DOHH2 (cell line): Measurements from ENCODE around the gene LRTM2.

Experiments used
- H3F3A ChIP-seq: fragments of 200-600 bp; sonication (generic), shearing (Covaris generic); 2 replicates; pipeline ENCODE4 v1.6.0; 2016; ENCODE audit warnings: antibody characterized with exemption, mild to moderate bottlenecking; ENCODE audit not compliant: control insufficient read depth, insufficient read depth
- H3K27ac ChIP-seq: fragments of 200-600 bp; sonication (generic); 2 replicates; pipeline ENCODE4 v1.5.1; 2014; ENCODE audit warnings: low read depth, mild to moderate bottlenecking, low read length, moderate library complexity
- H3K27me3 ChIP-seq: fragments of 200-600 bp; sonication (generic); 2 replicates; pipeline ENCODE4 v1.6.1; 2014; ENCODE audit warnings: mild to moderate bottlenecking, low read length, mixed read lengths; ENCODE audit not compliant: control insufficient read depth
- H3K36me3 ChIP-seq: fragments of 200-600 bp; sonication (generic); 2 replicates; pipeline ENCODE4 v1.6.1; 2014; ENCODE audit warnings: mild to moderate bottlenecking, low read length, moderate library complexity, mixed read lengths; ENCODE audit not compliant: control insufficient read depth
- H3K4me1 ChIP-seq: fragments of 200-600 bp; sonication (generic); 2 replicates; pipeline ENCODE4 v1.6.1; 2014; ENCODE audit warnings: mild to moderate bottlenecking, low read length, mixed read lengths; ENCODE audit not compliant: control insufficient read depth
- H3K4me2 ChIP-seq: fragments of 200-600 bp; sonication (generic); 2 replicates; pipeline ENCODE4 v1.6.0; 2014; ENCODE audit warnings: mild to moderate bottlenecking, low read length, moderate library complexity
- H3K4me3 ChIP-seq: fragments of 200-600 bp; sonication (generic); 2 replicates; pipeline ENCODE4 v1.5.1; 2014; ENCODE audit warnings: mild to moderate bottlenecking, low read length, mixed read lengths
- H3K79me2 ChIP-seq: fragments of 200-600 bp; sonication (generic); 2 replicates; pipeline ENCODE4 v1.6.1; 2014; ENCODE audit warnings: mild to moderate bottlenecking, low read length, mixed read lengths; ENCODE audit not compliant: control insufficient read depth
- H3K9me2 ChIP-seq: fragments of 200-600 bp; sonication (generic); replicated peaks from 2 replicates; pipeline ENCODE4 v1.6.1; 2014; ENCODE audit warnings: mild to moderate bottlenecking, low read length, mixed read lengths; ENCODE audit not compliant: control insufficient read depth
- H3K9me3 ChIP-seq: fragments of 200-600 bp; sonication (generic); 2 replicates; pipeline ENCODE4 v1.6.1; 2014; ENCODE audit warnings: antibody characterized with exemption, low read length, mixed read lengths; ENCODE audit not compliant: control insufficient read depth, insufficient read depth
- H4K20me1 ChIP-seq: fragments of 200-600 bp; sonication (generic); 2 replicates; pipeline ENCODE4 v1.6.0; 2014; ENCODE audit warnings: low read depth, mild to moderate bottlenecking, antibody characterized with exemption, low read length, moderate library complexity; ENCODE audit not compliant: control insufficient read depth, insufficient read depth
- CTCF ChIP-seq: fragments of 200-600 bp; sonication (generic); IDR thresholded peaks from one replicate; pipeline ENCODE4 v1.5.1; 2014; ENCODE audit warnings: antibody characterized with exemption, mild to moderate bottlenecking, low read depth, low read length; ENCODE audit not compliant: poor library complexity, severe bottlenecking
- EZH2phosphoT487 ChIP-seq: fragments of 200-600 bp; sonication (generic); IDR thresholded peaks from 2 replicates; pipeline ENCODE4 v1.6.1; 2017; ENCODE audit warnings: borderline replicate concordance, mild to moderate bottlenecking, antibody characterized with exemption, low read length, moderate library complexity, mixed read lengths

Gene LRTM2

DNA sequence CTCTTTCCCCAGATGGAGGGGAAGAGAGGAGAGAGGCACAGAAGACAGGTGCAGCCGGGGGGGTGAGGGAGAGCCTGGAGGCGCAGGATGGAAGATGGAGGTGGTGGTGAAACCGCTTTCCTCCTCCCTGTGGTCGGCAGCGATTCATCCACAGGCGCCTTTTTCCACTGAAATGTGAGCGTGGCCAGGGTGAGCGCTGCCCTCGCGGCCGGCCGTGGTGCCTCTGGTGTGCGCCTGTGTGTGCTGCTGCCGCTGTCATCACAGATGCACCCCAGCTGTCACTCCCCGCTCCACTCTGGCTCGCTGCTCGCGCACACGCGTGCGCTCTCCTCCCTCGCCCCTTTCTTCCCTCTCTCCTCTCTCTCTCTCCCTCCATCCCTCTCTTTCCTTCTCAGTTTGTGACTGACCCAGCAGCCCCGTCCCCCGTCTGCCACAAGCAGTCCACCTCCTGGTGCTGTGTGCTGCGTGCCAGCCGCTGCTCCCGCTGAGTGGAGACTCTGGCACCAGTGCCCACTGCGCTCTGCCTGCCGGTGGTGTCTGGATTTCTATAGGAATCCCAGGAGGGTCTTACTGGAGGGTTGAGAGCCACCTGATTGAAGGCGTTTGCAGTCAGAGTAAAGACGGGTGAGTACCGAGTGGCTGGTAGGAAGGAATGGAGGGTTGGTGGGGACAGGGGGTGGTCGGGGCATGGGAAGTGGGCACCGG lies at the start of gene LRTM2:
LRTM2 (plus strand) TSS at position 375 of the 705 bp plus-strand sequence. CDS start 7,584 bp downstream, outside the sequence.
- H3K4me3 ChIP-seq, result no peak within 1 kb of the TSS
- no peaks in the 10 kb centered on the region for H3F3A ChIP-seq
- no peaks in the 10 kb centered on the region for H3K79me2 ChIP-seq
- H4K20me1 ChIP-seq, result no peaks in the 10 kb centered on the region
- no peaks in the 10 kb centered on the region for H3K9me3 ChIP-seq
- H3K4me1 ChIP-seq, result no peaks in the 10 kb centered on the region
- H3K27me3 ChIP-seq, result peaks cover 24% of the 10 kb centered on the region
- no peak within 1 kb of the TSS for H3K4me2 ChIP-seq
- no peaks in the 10 kb centered on the region for H3K36me3 ChIP-seq
- no peak within 1 kb of the TSS for H3K27ac ChIP-seq
- H3K9me2 ChIP-seq, result no peaks in the 10 kb centered on the region
- no peak for TF ChIP-seq CTCF
- no peak for TF ChIP-seq EZH2phosphoT487

- no peaks in the 10 kb centered on the region for H3K9me2 ChIP-seq
- no peak overlapping the region for H3K4me3 ChIP-seq
- H3K27me3 ChIP-seq, result no peaks in the 10 kb centered on the region
- no peaks in the 10 kb centered on the region for H3K9me3 ChIP-seq
- H3K79me2 ChIP-seq, result peaks cover 45% of the 10 kb centered on the region
- H3K4me1 ChIP-seq, result peaks cover 19% of the 10 kb centered on the region
- no peaks in the 10 kb centered on the region; the same call in 1 of the 2 replicates for H4K20me1 ChIP-seq
- H3K36me3 ChIP-seq, result peaks cover 69% of the 10 kb centered on the region
- H3K4me2 ChIP-seq, result no peak overlapping the region
- TF ChIP-seq EZH2phosphoT487, result no peak
- no peak for TF ChIP-seq CTCF
- no peak overlapping the region for H3K27ac ChIP-seq
- peaks cover 4% of the 10 kb centered on the region; the same call in 1 of the 2 replicates for H3F3A ChIP-seq
Observed at GRCh38 chr12:1773937-1774655, 46.3 kb upstream of the LRTM2 start.

- no peaks in the 10 kb centered on the region for H3K9me2 ChIP-seq
- H3K27me3 ChIP-seq, result no peaks in the 10 kb centered on the region
- H3F3A ChIP-seq, result peaks cover 4% of the 10 kb centered on the region; the same call in 1 of the 2 replicates
- H3K36me3 ChIP-seq, result peaks cover 77% of the 10 kb centered on the region
- no peak overlapping the region for H3K4me2 ChIP-seq
- TF ChIP-seq CTCF, result no peak
- TF ChIP-seq EZH2phosphoT487, result no peak
- no peak overlapping the region for H3K27ac ChIP-seq
- H4K20me1 ChIP-seq, result no peaks in the 10 kb centered on the region; the same call in 1 of the 2 replicates
- no peaks in the 10 kb centered on the region for H3K9me3 ChIP-seq
- peaks cover 35% of the 10 kb centered on the region for H3K79me2 ChIP-seq
- H3K4me1 ChIP-seq, result peaks cover 19% of the 10 kb centered on the region
- no peak overlapping the region for H3K4me3 ChIP-seq
Observed at GRCh38 chr12:1776170-1776921, 44.0 kb upstream of the LRTM2 start.
